Activated B cell treated with CpG ODN at 0.5 μM for 24 hours (primary cell): ENCODE results near the gene PCDH18. TPM values are rescaled to one million over a fixed set of nuclear protein-coding genes. Genes with fewer than 3 reads are reported as not detected.
"Not testable (repeated sequence)": the region's sequence is repeated elsewhere in the genome, so short reads cannot be mapped to it uniquely, and the experiment has no call there.

Source experiments
- ATAC-seq: fragments of 200-7000 bp; cut with Tn5 transposase; one replicate; pipeline ENCODE4 v1.10.0; 2021; ENCODE audit warnings: low read depth, mild to moderate bottlenecking, moderate library complexity
- CTCF ChIA-PET: fragments of 350-600 bp; sonication (Branson Sonifier 250); formaldehyde crosslinking; loops from one replicate; lab custom pipeline; 2021; ENCODE audit warnings: antibody characterized with exemption; lab: Charles Lee
- POLR2A ChIA-PET: fragments of 350-600 bp; sonication (Branson Sonifier 250); formaldehyde crosslinking; loops from one replicate; lab custom pipeline; 2021; ENCODE audit warnings: antibody characterized with exemption; lab: Charles Lee
- DNase-seq: peaks from one replicate; pipeline ENCODE4 v3.0.0; 2022
- H3K27ac Mint-ChIP-seq: one replicate; pipeline ENCODE4 v1.8.0; 2020; ENCODE audit warnings: mixed read lengths
- H3K27me3 Mint-ChIP-seq: one replicate; pipeline ENCODE4 v1.8.0; 2021; ENCODE audit warnings: mixed read lengths
- H3K36me3 Mint-ChIP-seq: one replicate; pipeline ENCODE4 v1.8.0; 2021; ENCODE audit warnings: low read depth, mixed read lengths
- H3K4me1 Mint-ChIP-seq: one replicate; pipeline ENCODE4 v1.8.0; 2021; ENCODE audit warnings: mixed read lengths
- H3K4me3 Mint-ChIP-seq: one replicate; pipeline ENCODE4 v1.8.0; 2020; ENCODE audit warnings: mild to moderate bottlenecking, mixed read lengths
- H3K9me3 Mint-ChIP-seq: one replicate; pipeline ENCODE4 v1.8.0; 2020; ENCODE audit warnings: mixed read lengths
- CTCF ChIP-seq: fragments of 200-600 bp; IDR thresholded peaks from one replicate; pipeline ENCODE4 v1.8.0; 2022; ENCODE audit warnings: antibody characterized with exemption, mild to moderate bottlenecking
- intact Hi-C: fragments of 100-400 bp; cut with micrococcal nuclease; formaldehyde crosslinking; loops from one replicate; pipeline ENCODE4 v1.15.1; 2024
- total RNA-seq: library from RNA; stranded (reverse); gene quantifications from 2 replicates; pipeline ENCODE4 v1.2.3, GENCODE V29; 2022

Gene PCDH18
- total RNA-seq, 1 donor from 2014 or later: not detected

DNA sequence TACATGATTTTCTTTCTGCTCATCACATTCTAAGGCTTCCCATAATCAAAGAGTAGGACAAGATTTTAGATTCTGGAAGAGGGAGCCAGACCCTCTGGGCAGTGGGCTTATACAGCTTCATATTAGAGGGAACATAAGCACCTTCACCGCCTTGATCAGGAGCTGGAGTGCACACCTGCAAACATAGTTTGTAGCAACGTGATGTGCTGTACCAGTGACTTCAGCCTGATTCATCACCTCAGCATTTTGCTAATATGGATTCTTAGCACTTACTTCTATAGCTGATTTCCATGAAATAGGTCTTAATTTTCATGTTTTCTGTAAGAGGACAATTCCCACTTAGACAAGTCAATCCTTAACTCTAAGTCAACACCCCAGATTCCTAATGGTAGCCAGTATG is 36.7 kb downstream of the PCDH18 start:
- ATAC-seq (no peak), DNase-seq (no peak)
- no peaks in the 10 kb centered on the region for H3K9me3 Mint-ChIP-seq
- H3K4me1 Mint-ChIP-seq: no peaks in the 10 kb centered on the region
- no peaks in the 10 kb centered on the region for H3K36me3 Mint-ChIP-seq
- no peaks in the 10 kb centered on the region for H3K27me3 Mint-ChIP-seq
- H3K27ac Mint-ChIP-seq: no peak overlapping the region
- no peak overlapping the region for H3K4me3 Mint-ChIP-seq
- ChIA-PET POLR2A (no interaction called here), CTCF (no interaction called here)
- TF ChIP-seq CTCF: no peak
- intact Hi-C loops: no loop called here

- H3K4me3 Mint-ChIP-seq, POLR2A ChIA-PET, intact Hi-C loops, H3K27ac Mint-ChIP-seq, H3K36me3 Mint-ChIP-seq, H3K4me1 Mint-ChIP-seq, CTCF ChIA-PET, DNase-seq, ATAC-seq, H3K27me3 Mint-ChIP-seq, H3K9me3 Mint-ChIP-seq: not testable (repeated sequence)
Observed at GRCh38 chr4:137483313-137483959, 48.9 kb downstream of the PCDH18 start.

GRCh38 chr4:137479657-137480056 is 52.6 kb downstream of the PCDH18 start:
- intact Hi-C loops, H3K27me3 Mint-ChIP-seq, H3K4me3 Mint-ChIP-seq, POLR2A ChIA-PET, DNase-seq, CTCF ChIA-PET, H3K27ac Mint-ChIP-seq, H3K36me3 Mint-ChIP-seq, H3K4me1 Mint-ChIP-seq, ATAC-seq: not testable (repeated sequence)
- peaks cover 11% of the 10 kb centered on the region for H3K9me3 Mint-ChIP-seq

- Mint-ChIP-seq H3K36me3 (no peaks in the 10 kb centered on the region), H3K27me3 (no peaks in the 10 kb centered on the region), H3K27ac (no peak overlapping the region), H3K4me3 (no peak overlapping the region), H3K4me1 (no peaks in the 10 kb centered on the region), H3K9me3 (peaks cover 9% of the 10 kb centered on the region)
- no peak for TF ChIP-seq CTCF
- CTCF ChIA-PET: no interaction called here
- intact Hi-C loops: no loop called here
- no peak for ATAC-seq
- DNase-seq: no peak
- POLR2A ChIA-PET: no interaction called here
Observed at GRCh38 chr4:137476345-137476744, 55.9 kb downstream of the PCDH18 start.

DNA sequence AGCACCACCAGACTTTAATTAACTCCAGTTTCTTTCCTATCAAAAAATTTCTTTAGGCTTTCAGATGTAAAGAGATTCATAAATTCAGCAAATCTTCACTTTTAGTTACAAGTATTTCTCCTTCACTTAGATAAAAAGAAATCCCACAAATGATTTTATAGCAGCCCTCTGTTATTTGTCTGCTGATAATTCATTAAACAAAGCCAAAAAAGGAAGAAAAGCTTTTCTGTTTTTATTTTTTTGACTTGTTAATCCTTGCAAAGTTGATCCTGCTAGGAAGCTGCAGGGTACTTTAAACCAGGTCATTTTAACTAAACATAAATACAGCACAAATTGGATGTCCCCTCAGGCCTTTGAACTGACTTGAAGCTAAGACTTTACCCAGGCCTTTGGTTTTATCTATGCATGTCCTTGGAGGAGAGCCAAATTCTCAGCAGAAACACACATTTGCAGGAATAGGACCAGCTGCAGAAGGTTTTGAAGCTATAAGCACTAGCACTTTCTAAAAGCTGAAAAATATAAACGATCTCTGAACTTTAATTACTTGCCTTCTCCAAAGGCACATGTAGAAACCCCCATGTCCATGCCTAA is 57.5 kb downstream of the PCDH18 start:
- Mint-ChIP-seq H3K36me3 (no peaks in the 10 kb centered on the region), H3K27me3 (no peaks in the 10 kb centered on the region), H3K9me3 (peaks cover 9% of the 10 kb centered on the region), H3K4me1 (no peaks in the 10 kb centered on the region), H3K27ac (no peak overlapping the region), H3K4me3 (no peak overlapping the region)
- TF ChIP-seq CTCF: no peak
- intact Hi-C loops: no loop called here
- ChIA-PET POLR2A (no interaction called here), CTCF (interaction anchor here (0.6 kb wide), 1 partner anchor 176 kb away, joined by 3 read pairs; no protein-coding TSS in a partner anchor)
- ATAC-seq (no peak), DNase-seq (no peak)

GRCh38 chr4:137471895-137472294 is 60.4 kb downstream of the PCDH18 start:
- ATAC-seq (no peak), DNase-seq (no peak)
- no peak for TF ChIP-seq CTCF
- Mint-ChIP-seq H3K27ac (no peak overlapping the region), H3K4me1 (no peaks in the 10 kb centered on the region), H3K36me3 (no peaks in the 10 kb centered on the region), H3K4me3 (no peak overlapping the region), H3K27me3 (no peaks in the 10 kb centered on the region), H3K9me3 (peaks cover 2% of the 10 kb centered on the region)
- intact Hi-C loops: no loop called here
- ChIA-PET POLR2A (no interaction called here), CTCF (no interaction called here)
